Neuronal stem cell (in vitro differentiated cells): Measurements from ENCODE around the gene DSP.

Experiments
- DNase-seq: peaks from one replicate; pipeline ENCODE4 v3.0.0-alpha.2; 2013; ENCODE audit warnings: low spot score
- H2AFZ ChIP-seq: one replicate; pipeline ENCODE4 v1.6.1; 2013; ENCODE audit warnings: mild to moderate bottlenecking, low read length, inconsistent platforms
- H2AK5ac ChIP-seq: 2 replicates; pipeline ENCODE4 v1.6.1; 2013; ENCODE audit warnings: low read depth, mild to moderate bottlenecking, inconsistent platforms, low read length, moderate library complexity, mixed read lengths
- H2BK120ac ChIP-seq: 2 replicates; pipeline ENCODE4 v1.6.1; 2013; ENCODE audit warnings: low read depth, mild to moderate bottlenecking, inconsistent platforms, low read length, moderate library complexity, mixed read lengths
- H2BK12ac ChIP-seq: one replicate; pipeline ENCODE4 v1.6.1; 2013; ENCODE audit warnings: low read length, inconsistent platforms
- H2BK15ac ChIP-seq: 2 replicates; pipeline ENCODE4 v1.6.1; 2013; ENCODE audit warnings: mild to moderate bottlenecking, low read length, inconsistent platforms, mixed read lengths
- H2BK5ac ChIP-seq: one replicate; pipeline ENCODE4 v1.6.1; 2013; ENCODE audit warnings: inconsistent platforms, mild to moderate bottlenecking, low read length, moderate library complexity
- H3K14ac ChIP-seq: one replicate; pipeline ENCODE4 v1.6.1; 2013; ENCODE audit warnings: low read length, inconsistent platforms
- H3K18ac ChIP-seq: 2 replicates; pipeline ENCODE4 v1.6.1; 2013; ENCODE audit warnings: low read length, inconsistent platforms
- H3K23ac ChIP-seq: 2 replicates; pipeline ENCODE4 v1.6.1; 2013; ENCODE audit warnings: low read depth, mild to moderate bottlenecking, mixed read lengths, low read length, inconsistent platforms; ENCODE audit not compliant: poor library complexity
- H3K27ac ChIP-seq: replicated peaks from 3 replicates; pipeline ENCODE4 v1.5.1; 2013; ENCODE audit warnings: low read length, inconsistent platforms
- H3K27me3 ChIP-seq, 3 experiments: 2 replicates each; pipeline ENCODE4 v1.6.1; 2013; ENCODE audit warnings: low read length in 3 of 3, mild to moderate bottlenecking in 2 of 3, inconsistent platforms in 1 of 3, low read depth in 1 of 3, mixed read lengths in 1 of 3, moderate library complexity in 1 of 3; ENCODE audit not compliant: control insufficient read depth in 3 of 3, insufficient read depth in 3 of 3
- H3K36me3 ChIP-seq, 2 donors: replicated peaks in 1 of 2; 2 replicates each; pipeline ENCODE4 v1.6.1; 2013; ENCODE audit warnings: low read length in 2 of 2; ENCODE audit not compliant: control insufficient read depth in 2 of 2, insufficient read depth in 2 of 2
- H3K4ac ChIP-seq: 2 replicates; pipeline ENCODE4 v1.6.1; 2013; ENCODE audit warnings: inconsistent platforms, mild to moderate bottlenecking, low read length, moderate library complexity
- H3K4me1 ChIP-seq, 2 donors: 1 replicate in 1 of 2; 2 replicates in 1 of 2; pipeline ENCODE4 v1.6.1; 2013; ENCODE audit warnings: low read length in 2 of 2, low read depth in 1 of 2; ENCODE audit not compliant: control insufficient read depth in 2 of 2, insufficient read depth in 1 of 2
- H3K4me2 ChIP-seq: one replicate; pipeline ENCODE4 v1.6.1; 2013; ENCODE audit warnings: mild to moderate bottlenecking, low read length, inconsistent platforms; ENCODE audit not compliant: insufficient read depth, poor library complexity, severe bottlenecking
- H3K4me3 ChIP-seq, 2 donors: 2 replicates each; pipeline ENCODE4 v1.5.1; 2013; ENCODE audit warnings: low read length in 2 of 2, mild to moderate bottlenecking in 2 of 2, inconsistent platforms in 1 of 2, moderate library complexity in 1 of 2
- H3K79me1 ChIP-seq: one replicate; pipeline ENCODE4 v1.6.1; 2013; ENCODE audit warnings: low read depth, mild to moderate bottlenecking, inconsistent platforms, low read length, moderate library complexity
- H3K9ac ChIP-seq: one replicate; pipeline ENCODE4 v1.6.1; 2013; ENCODE audit warnings: mild to moderate bottlenecking, low read depth, low read length, inconsistent platforms; ENCODE audit not compliant: poor library complexity
- H3K9me3 ChIP-seq, 2 donors: replicated peaks in 1 of 2; 2 replicates each; pipeline versions ENCODE3 to v1.6.1; 2013; ENCODE audit warnings: low read length in 2 of 2, mild to moderate bottlenecking in 2 of 2, inconsistent platforms in 1 of 2, low read depth in 1 of 2, mixed read lengths in 1 of 2, moderate library complexity in 1 of 2; ENCODE audit not compliant: control insufficient read depth in 2 of 2, insufficient read depth in 1 of 2
- H4K8ac ChIP-seq: one replicate; pipeline ENCODE4 v1.6.1; 2013; ENCODE audit warnings: low read depth, mild to moderate bottlenecking, inconsistent platforms, low read length, moderate library complexity
- H4K91ac ChIP-seq: one replicate; pipeline ENCODE4 v1.6.1; 2013; ENCODE audit warnings: low read length, low read depth, mild to moderate bottlenecking, inconsistent platforms; ENCODE audit not compliant: poor library complexity
- WGBS, 2 donors: extraction: QIAGEN DNeasy Blood & Tissue Kit; methylation state at CpG; one replicate each; pipeline ENCODE4 v1.1.7; 2013; ENCODE audit warnings: missing lambda C conversion rate in 2 of 2, mixed read lengths in 1 of 2; ENCODE audit not compliant: insufficient read length in 2 of 2, insufficient replicate concordance in 1 of 2; ENCODE audit errors: extremely low coverage in 2 of 2; 5-methylcytosine and 5-hydroxymethylcytosine counted together

DSP gene

DNA sequence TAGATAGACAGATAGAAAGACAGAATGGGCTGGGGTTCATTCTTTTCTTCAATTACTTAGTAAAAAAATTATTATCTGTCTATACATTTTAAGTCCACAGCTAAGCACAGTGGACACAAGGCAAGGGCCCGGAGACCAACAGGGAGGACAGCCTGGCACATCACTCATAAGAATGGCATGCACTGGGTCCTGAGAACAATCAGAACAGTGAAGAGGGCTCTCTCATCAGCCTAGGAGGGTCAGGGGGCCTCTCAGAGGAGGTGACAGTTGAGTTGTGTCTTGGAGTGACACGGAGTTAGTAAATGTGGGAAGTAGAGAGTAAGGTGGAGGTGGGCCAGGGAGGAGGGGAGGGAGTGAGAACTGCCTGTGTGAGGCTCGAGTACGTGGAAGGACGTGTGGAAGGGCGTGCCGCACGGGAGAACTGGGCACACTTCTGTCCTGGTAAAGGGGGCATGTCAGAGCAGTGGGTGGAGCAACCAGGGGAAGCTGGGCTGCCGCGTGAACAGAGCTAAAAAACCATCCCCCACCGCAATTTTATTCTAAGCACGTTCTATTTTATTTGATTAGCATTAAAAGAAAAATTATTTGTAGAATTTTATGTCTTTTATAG, 45.1 kb upstream of the DSP start:
- Histone ChIP-seq H4K8ac (no peak overlapping the region), H3K23ac (no peak overlapping the region), H2BK120ac (no peak overlapping the region), H3K36me3 (no peaks in the 10 kb centered on the region), H3K18ac (no peak overlapping the region), H3K27ac (no peak overlapping the region), H3K9ac (no peak overlapping the region), H2BK12ac (no peak overlapping the region), H2AK5ac (no peak overlapping the region), H3K14ac (no peak overlapping the region), H3K4ac (no peak overlapping the region), H3K27me3 (peaks cover 0 to 8% (median 0%) of the 10 kb centered on the region in 3 experiments), H2BK5ac (no peak overlapping the region), H4K91ac (no peak overlapping the region), H3K79me1 (no peaks in the 10 kb centered on the region), H2AFZ (no peak overlapping the region), H3K4me3 (no peak overlapping the region), H3K9me3 (peaks cover 0 to 2% of the 10 kb centered on the region in 2 donors), H3K4me1 (no peaks in the 10 kb centered on the region), H2BK15ac (no peak overlapping the region), H3K4me2 (no peak overlapping the region)
- DNase-seq, result no peak
- WGBS, 2 donors, result no CpG with 5 or more reads among the region's 12 CpGs

- no peaks in the 10 kb centered on the region for H3K9me3 ChIP-seq
- no peak overlapping the region for H3K14ac ChIP-seq
- H2BK5ac ChIP-seq, result no peak overlapping the region
- DNase-seq, result no peak
- H4K8ac ChIP-seq, result no peak overlapping the region
- H3K4me1 ChIP-seq, result peaks cover 0 to 7% of the 10 kb centered on the region in 2 donors
- H3K9ac ChIP-seq, result no peak overlapping the region
- no peak overlapping the region for H3K4ac ChIP-seq
- no peak overlapping the region for H2AK5ac ChIP-seq
- no peak overlapping the region for H3K4me2 ChIP-seq
- H3K18ac ChIP-seq, result no peak overlapping the region
- no peak overlapping the region for H4K91ac ChIP-seq
- H3K27me3 ChIP-seq, result peaks cover 0 to 12% (median 0%) of the 10 kb centered on the region in 3 experiments
- H3K36me3 ChIP-seq, result no peaks in the 10 kb centered on the region
- H2BK120ac ChIP-seq, result no peak overlapping the region
- no peak overlapping the region for H3K27ac ChIP-seq
- no peak overlapping the region for H2BK15ac ChIP-seq
- H3K23ac ChIP-seq, result no peak overlapping the region
- no peak overlapping the region for H3K4me3 ChIP-seq
- H3K79me1 ChIP-seq, result no peaks in the 10 kb centered on the region
- no peak overlapping the region for H2AFZ ChIP-seq
- no CpG with 5 or more reads among the region's 10 CpGs for WGBS, 2 donors
- H2BK12ac ChIP-seq, result no peak overlapping the region
Measured at GRCh38 chr6:7500752-7501282, 40.7 kb upstream of the DSP start.

DNA sequence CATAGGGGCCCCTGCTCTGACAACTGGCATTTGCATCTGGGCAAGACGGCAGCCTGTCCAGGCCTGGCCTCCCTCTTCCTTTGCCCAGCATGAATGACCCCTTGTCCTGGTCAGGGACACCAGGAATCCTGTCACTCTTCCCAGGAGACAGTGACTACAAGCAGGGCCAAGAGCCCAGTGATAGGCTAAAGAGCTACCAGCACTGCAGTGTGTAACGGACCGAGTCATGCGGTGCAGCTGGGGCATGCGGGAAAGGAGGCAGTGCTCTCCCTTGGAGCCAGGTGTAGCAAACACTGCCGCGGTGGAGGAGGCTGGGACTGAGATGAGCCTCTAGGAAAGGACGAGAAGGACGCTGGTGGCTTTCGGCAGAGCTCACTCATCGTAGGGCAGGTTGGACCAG, 38.7 kb upstream of the DSP start:
- Histone ChIP-seq H3K36me3 (no peaks in the 10 kb centered on the region), H2AFZ (no peak overlapping the region), H3K79me1 (no peaks in the 10 kb centered on the region), H3K23ac (no peak overlapping the region), H3K9me3 (no peaks in the 10 kb centered on the region), H2BK15ac (peak overlapping the region; percentile 76), H3K14ac (peak overlapping the region; percentile 9), H3K4me1 (peaks cover 0 to 7% of the 10 kb centered on the region in 2 donors), H3K9ac (peak overlapping the region; percentile 18), H2BK5ac (no peak overlapping the region), H2BK120ac (no peak overlapping the region), H4K8ac (no peak overlapping the region), H2BK12ac (peak overlapping the region; percentile 35), H3K4me3 (no peak overlapping the region), H2AK5ac (no peak overlapping the region), H3K4me2 (no peak overlapping the region), H3K18ac (peak overlapping the region; percentile 56), H3K4ac (no peak overlapping the region), H3K27me3 (peaks cover 0 to 9% (median 0%) of the 10 kb centered on the region in 3 experiments), H3K27ac (no peak overlapping the region), H4K91ac (peak overlapping the region; percentile 45)
- DNase-seq, result no peak
- WGBS, 2 donors, result no CpG with 5 or more reads among the region's 11 CpGs

GRCh38 chr6:7504041-7504440, 37.4 kb upstream of the DSP start:
- no peak for DNase-seq
- Histone ChIP-seq H3K79me1 (no peaks in the 10 kb centered on the region), H2BK12ac (no peak overlapping the region), H2AK5ac (no peak overlapping the region), H4K8ac (no peak overlapping the region), H3K4me1 (peaks cover 0 to 7% of the 10 kb centered on the region in 2 donors), H3K4ac (no peak overlapping the region), H2BK5ac (no peak overlapping the region), H2BK15ac (no peak overlapping the region), H3K27ac (no peak overlapping the region), H3K18ac (no peak overlapping the region), H3K4me2 (no peak overlapping the region), H3K9ac (no peak overlapping the region), H4K91ac (no peak overlapping the region), H3K27me3 (peaks cover 0 to 9% (median 0%) of the 10 kb centered on the region in 3 experiments), H3K9me3 (no peaks in the 10 kb centered on the region), H3K23ac (no peak overlapping the region), H2AFZ (no peak overlapping the region), H2BK120ac (no peak overlapping the region), H3K4me3 (no peak overlapping the region), H3K14ac (no peak overlapping the region), H3K36me3 (no peaks in the 10 kb centered on the region)
- WGBS, 2 donors, result no CpG with 5 or more reads among the region's 6 CpGs
